HS-5 (cell line): ENCODE results near the gene SPEF1.

Experiments used
- DNase-seq: peaks from one replicate; pipeline ENCODE4 v3.0.0-alpha.2; 2012; ENCODE audit warnings: low read depth

The SPEF1 gene

GRCh38 chr20:3748073-3748472, 33.2 kb downstream of the SPEF1 start:
- no peak for DNase-seq

- DNase-seq: no peak
Observed at GRCh38 chr20:3747471-3747870, 33.8 kb downstream of the SPEF1 start.

- DNase-seq: no peak
Observed at GRCh38 chr20:3745686-3746173, 35.5 kb downstream of the SPEF1 start.

- no peak for DNase-seq
Observed at GRCh38 chr20:3744806-3745685, 36.2 kb downstream of the SPEF1 start.

- DNase-seq: no peak
Observed at GRCh38 chr20:3744037-3744436, 37.2 kb downstream of the SPEF1 start.

GRCh38 chr20:3743251-3743650, 38.0 kb downstream of the SPEF1 start:
- DNase-seq: no peak

- no peak for DNase-seq
Observed at GRCh38 chr20:3741836-3742458, 39.3 kb downstream of the SPEF1 start.

GRCh38 chr20:3740615-3741301, 40.5 kb downstream of the SPEF1 start:
- no peak for DNase-seq

- no peak for DNase-seq
Observed at GRCh38 chr20:3739926-3740451, 41.3 kb downstream of the SPEF1 start.

GRCh38 chr20:3739054-3739925, 42.0 kb downstream of the SPEF1 start:
- DNase-seq: no peak

- DNase-seq: no peak
Observed at GRCh38 chr20:3738111-3739053, 42.9 kb downstream of the SPEF1 start.

- DNase-seq: no peak
Observed at GRCh38 chr20:3735768-3736167, 45.5 kb downstream of the SPEF1 start.

GRCh38 chr20:3734111-3734843, 47.0 kb downstream of the SPEF1 start:
- DNase-seq: no peak

GRCh38 chr20:3733119-3733995, 47.9 kb downstream of the SPEF1 start:
- DNase-seq: no peak

GRCh38 chr20:3732327-3733118, 48.7 kb downstream of the SPEF1 start, which contains the start of gene HSPA12B:
TSS of gene HSPA12B (plus strand) at chr20:3732685. CDS start at chr20:3738675, 5,990 bp downstream.
- no peak for DNase-seq

GRCh38 chr20:3731944-3732326, 49.3 kb downstream of the SPEF1 start:
- no peak for DNase-seq

GRCh38 chr20:3730803-3731672, 50.2 kb downstream of the SPEF1 start:
- no peak for DNase-seq
